Calu3 (cell line): ENCODE data around the gene MACROD1. TPM values are rescaled to one million over a fixed set of nuclear protein-coding genes. Genes with fewer than 3 reads are reported as not detected.

Experiments used
- BruUV-seq: library from RNA; stranded (reverse); fragments of 400-500 nt; replicated peaks from 2 replicates; lab custom pipeline; 2021; lab: Mats Ljungman, UMichigan
- CTCF ChIA-PET: fragments of 300-600 bp; sonication (Branson Sonifier 250); formaldehyde crosslinking; loops from one replicate; lab custom pipeline; 2022; ENCODE audit warnings: antibody characterized with exemption; lab: Charles Lee
- DNase-seq: peaks from one replicate; pipeline ENCODE4 v3.0.0; 2022
- H3K27ac Mint-ChIP-seq: one replicate; pipeline ENCODE4 v1.8.0; 2022; ENCODE audit warnings: mixed read lengths; ENCODE audit not compliant: unreplicated experiment
- H3K27me3 Mint-ChIP-seq: one replicate; pipeline ENCODE4 v1.8.0; 2022; ENCODE audit warnings: mixed read lengths; ENCODE audit not compliant: unreplicated experiment
- H3K36me3 Mint-ChIP-seq: one replicate; pipeline ENCODE4 v1.8.0; 2022; ENCODE audit warnings: mild to moderate bottlenecking, moderate library complexity, mixed read lengths; ENCODE audit not compliant: insufficient read depth, unreplicated experiment
- H3K4me1 Mint-ChIP-seq: one replicate; pipeline ENCODE4 v1.8.0; 2022; ENCODE audit warnings: mild to moderate bottlenecking, low read depth, mixed read lengths; ENCODE audit not compliant: unreplicated experiment
- H3K4me3 Mint-ChIP-seq: one replicate; pipeline ENCODE4 v1.8.0; 2022; ENCODE audit warnings: mild to moderate bottlenecking, low read depth, moderate library complexity, mixed read lengths; ENCODE audit not compliant: unreplicated experiment
- H3K9me3 Mint-ChIP-seq: one replicate; pipeline ENCODE4 v1.8.0; 2022; ENCODE audit warnings: low read depth, mixed read lengths; ENCODE audit not compliant: unreplicated experiment
- intact Hi-C: fragments of 100-400 bp; cut with micrococcal nuclease; formaldehyde crosslinking; loops from one replicate; pipeline ENCODE4 v1.10.0; 2022; ENCODE audit not compliant: unreplicated experiment
- total RNA-seq: library from RNA; stranded (reverse); gene quantifications from 2 replicates; pipeline ENCODE4 v1.2.3, GENCODE V29; 2022
- TF ChIP-seq, protein P1 (sequence below): fragments of 200-600 bp; IDR thresholded peaks from one replicate; pipeline ENCODE4 v1.8.0; 2022; ENCODE audit warnings: antibody characterized with exemption; ENCODE audit not compliant: unreplicated experiment

MACROD1 gene
- total RNA-seq, 1 experiment from 2014 or later = 35.7 TPM

GRCh38 chr11:64039012-64039665, 126.8 kb downstream of the MACROD1 start:
- TF ChIP-seq, protein P1, sequence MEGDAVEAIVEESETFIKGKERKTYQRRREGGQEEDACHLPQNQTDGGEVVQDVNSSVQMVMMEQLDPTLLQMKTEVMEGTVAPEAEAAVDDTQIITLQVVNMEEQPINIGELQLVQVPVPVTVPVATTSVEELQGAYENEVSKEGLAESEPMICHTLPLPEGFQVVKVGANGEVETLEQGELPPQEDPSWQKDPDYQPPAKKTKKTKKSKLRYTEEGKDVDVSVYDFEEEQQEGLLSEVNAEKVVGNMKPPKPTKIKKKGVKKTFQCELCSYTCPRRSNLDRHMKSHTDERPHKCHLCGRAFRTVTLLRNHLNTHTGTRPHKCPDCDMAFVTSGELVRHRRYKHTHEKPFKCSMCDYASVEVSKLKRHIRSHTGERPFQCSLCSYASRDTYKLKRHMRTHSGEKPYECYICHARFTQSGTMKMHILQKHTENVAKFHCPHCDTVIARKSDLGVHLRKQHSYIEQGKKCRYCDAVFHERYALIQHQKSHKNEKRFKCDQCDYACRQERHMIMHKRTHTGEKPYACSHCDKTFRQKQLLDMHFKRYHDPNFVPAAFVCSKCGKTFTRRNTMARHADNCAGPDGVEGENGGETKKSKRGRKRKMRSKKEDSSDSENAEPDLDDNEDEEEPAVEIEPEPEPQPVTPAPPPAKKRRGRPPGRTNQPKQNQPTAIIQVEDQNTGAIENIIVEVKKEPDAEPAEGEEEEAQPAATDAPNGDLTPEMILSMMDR = no peak
- CTCF ChIA-PET = no interaction called here
- H3K27me3 Mint-ChIP-seq = peaks cover 17% of the 10 kb centered on the region

GRCh38 chr11:64038500-64038899, 127.4 kb downstream of the MACROD1 start:
- intact Hi-C loops = no loop called here
- Mint-ChIP-seq H3K27ac (no peak overlapping the region), H3K36me3 (peaks cover 5% of the 10 kb centered on the region), H3K4me3 (no peak overlapping the region), H3K9me3 (no peaks in the 10 kb centered on the region), H3K4me1 (no peaks in the 10 kb centered on the region), H3K27me3 (peaks cover 23% of the 10 kb centered on the region)
- CTCF ChIA-PET = no interaction called here
- no TSS peak for BruUV-seq
- TF ChIP-seq, protein P1 = no peak
- DNase-seq = no peak

More at GRCh38 chr11:64039012-64039665, 126.8 kb downstream of the MACROD1 start:
- Mint-ChIP-seq H3K36me3 (peaks cover 5% of the 10 kb centered on the region), H3K4me3 (no peak overlapping the region), H3K9me3 (no peaks in the 10 kb centered on the region), H3K27ac (no peak overlapping the region), H3K4me1 (no peaks in the 10 kb centered on the region)
- no peak for DNase-seq
- no TSS peak for BruUV-seq
- intact Hi-C loops = no loop called here

DNA sequence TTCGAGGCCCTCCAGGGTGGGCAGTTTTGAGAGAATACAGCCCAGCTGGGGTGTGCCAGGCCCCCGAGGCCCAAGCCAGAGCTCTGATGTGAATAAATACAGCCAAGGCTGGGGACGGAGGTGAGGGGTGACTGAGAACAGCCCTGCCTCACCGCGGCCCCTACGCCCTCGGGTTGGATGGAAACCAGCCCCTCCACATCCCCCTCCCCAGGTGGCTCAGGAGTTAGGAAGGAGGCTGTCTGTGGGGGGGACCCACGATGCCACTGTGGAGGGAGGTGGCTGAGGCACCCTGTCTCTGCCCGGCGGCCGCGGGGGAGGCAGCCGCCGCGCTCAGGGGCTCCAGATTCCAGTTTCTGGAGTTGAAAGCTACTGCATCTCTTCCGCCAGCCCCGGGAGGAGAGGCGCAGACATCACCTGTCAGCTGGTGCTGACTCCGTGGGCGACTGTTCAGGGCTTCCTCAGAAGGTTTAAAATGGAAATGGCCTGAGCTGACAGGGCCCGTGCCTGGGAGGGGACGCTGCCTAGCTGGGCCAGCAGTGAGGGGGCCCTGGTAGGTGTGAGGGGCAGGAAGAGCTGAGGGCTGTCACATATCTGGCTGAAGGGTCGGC, 128.8 kb downstream of the MACROD1 start:
- H3K9me3 Mint-ChIP-seq = no peaks in the 10 kb centered on the region
- H3K27me3 Mint-ChIP-seq = peaks cover 37% of the 10 kb centered on the region
- H3K36me3 Mint-ChIP-seq = peaks cover 5% of the 10 kb centered on the region
- TF ChIP-seq, protein P1 = no peak
- no TSS peak for BruUV-seq
- intact Hi-C loops = no loop called here
- H3K4me1 Mint-ChIP-seq = no peaks in the 10 kb centered on the region
- H3K4me3 Mint-ChIP-seq = no peak overlapping the region
- CTCF ChIA-PET = interaction anchor here (0.6 kb wide), 2 partner anchors 93 to 151 kb away, joined by 3 read pairs; no protein-coding TSS in a partner anchor
- DNase-seq = no peak
- no peak overlapping the region for H3K27ac Mint-ChIP-seq

DNA sequence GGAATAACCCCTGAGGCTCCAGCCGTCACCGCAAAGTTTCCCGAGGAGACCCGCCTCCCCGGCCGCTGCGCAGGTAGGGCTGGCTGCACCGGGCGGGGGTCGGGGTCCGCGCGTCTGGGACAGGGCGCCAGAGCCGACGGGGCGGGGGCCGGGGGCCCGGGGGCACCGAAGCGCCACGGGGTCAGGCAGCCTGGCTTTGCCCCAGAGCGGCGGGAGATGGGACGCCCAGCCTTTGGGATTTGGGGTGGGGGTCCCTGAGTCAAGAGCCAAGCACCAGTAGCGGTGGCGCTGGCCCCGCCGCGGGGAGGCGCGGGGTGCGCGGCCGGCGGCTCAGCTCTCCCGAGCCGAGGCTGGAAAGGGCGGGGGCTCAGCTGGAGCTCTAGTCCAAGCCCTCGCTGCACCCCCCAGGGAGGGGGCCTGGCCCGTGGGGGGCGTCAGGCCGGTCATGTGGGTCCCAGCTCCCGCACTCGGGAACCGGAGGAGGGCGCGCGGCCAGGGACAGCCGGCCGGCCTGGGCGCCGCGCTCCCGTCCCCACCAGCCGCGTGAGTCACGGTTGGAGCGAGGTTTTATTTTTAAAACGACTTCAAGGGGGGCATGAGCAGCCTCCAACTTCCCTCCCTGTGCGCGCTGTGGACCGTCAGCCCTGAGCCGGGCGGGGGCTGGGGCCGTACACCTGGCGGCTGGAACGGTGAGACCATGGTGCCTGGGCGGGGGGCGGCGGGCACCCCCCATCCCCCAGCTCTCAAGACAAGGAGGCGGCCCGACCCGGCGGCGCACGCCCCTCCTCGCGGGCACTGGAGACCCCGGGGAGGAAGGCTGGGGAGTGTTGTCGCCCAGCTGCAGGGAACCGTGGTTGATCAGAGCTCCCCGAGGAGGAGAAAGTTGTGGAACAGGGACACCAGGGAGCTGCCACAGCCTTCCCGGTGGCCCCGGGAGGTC, 129.6 kb downstream of the MACROD1 start:
- no peak for DNase-seq
- Mint-ChIP-seq H3K4me1 (no peaks in the 10 kb centered on the region), H3K36me3 (peaks cover 5% of the 10 kb centered on the region), H3K27ac (no peak overlapping the region), H3K9me3 (no peaks in the 10 kb centered on the region), H3K4me3 (no peak overlapping the region), H3K27me3 (peaks cover 41% of the 10 kb centered on the region)
- TF ChIP-seq, protein P1 = no peak
- CTCF ChIA-PET = interaction anchor here (0.6 kb wide), 2 partner anchors 92 to 150 kb away, joined by 3 read pairs; no protein-coding TSS in a partner anchor
- BruUV-seq = no TSS peak
- intact Hi-C loops = no loop called here
